ENCODE results near the gene CAPN15.

Gene CAPN15

DNA sequence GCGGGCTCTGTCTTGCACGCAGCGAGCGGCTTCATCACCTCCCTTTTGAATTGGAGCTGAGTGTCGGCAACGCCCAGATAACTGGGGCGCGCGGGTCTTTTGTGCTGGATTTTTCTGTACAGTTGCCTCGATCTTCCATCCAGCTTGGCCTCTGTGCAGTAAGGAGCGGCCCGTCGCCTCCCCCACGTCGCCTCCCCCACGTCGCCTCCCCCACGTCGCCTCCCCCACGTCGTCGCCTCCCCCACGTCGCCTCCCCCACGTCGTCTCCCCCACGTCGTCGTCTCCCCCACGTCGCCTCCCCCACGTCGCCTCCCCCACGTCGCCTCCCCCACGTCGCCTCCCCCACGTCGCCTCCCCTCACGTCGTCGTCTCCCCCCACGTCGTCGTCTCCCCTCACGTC is 17.0 kb downstream of the CAPN15 start:
- DNase-seq (ENCODE audit: low spot score) (no peak), FAIRE-seq (no peak)

DNA sequence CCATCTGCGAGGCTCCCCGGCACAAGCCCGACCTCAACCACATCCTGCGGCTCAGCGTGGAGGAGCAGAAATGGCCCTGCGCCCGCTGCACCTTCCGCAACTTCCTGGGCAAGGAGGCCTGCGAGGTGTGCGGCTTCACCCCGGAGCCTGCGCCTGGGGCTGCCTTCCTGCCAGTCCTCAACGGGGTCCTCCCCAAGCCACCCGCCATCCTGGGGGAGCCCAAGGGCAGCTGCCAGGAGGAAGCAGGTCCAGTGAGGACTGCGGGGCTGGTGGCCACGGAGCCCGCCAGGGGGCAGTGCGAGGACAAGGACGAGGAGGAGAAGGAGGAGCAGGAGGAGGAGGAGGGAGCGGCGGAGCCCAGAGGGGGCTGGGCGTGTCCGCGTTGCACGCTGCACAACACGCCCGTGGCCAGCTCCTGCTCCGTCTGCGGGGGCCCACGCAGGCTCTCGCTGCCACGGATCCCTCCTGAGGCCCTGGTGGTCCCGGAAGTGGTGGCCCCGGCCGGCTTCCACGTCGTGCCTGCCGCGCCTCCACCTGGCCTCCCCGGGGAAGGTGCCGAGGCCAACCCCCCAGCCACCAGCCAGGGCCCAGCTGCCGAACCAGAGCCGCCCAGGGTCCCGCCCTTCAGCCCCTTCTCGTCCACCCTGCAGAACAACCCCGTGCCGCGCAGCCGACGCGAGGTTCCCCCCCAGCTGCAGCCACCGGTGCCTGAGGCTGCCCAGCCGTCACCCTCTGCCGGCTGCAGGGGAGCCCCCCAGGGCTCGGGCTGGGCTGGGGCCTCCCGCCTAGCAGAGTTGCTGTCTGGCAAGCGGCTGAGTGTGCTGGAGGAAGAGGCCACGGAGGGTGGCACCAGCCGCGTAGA is 19.6 kb downstream of the CAPN15 start:
- DNase-seq (ENCODE audit: low spot score) (no peak), FAIRE-seq (no peak)

DNA sequence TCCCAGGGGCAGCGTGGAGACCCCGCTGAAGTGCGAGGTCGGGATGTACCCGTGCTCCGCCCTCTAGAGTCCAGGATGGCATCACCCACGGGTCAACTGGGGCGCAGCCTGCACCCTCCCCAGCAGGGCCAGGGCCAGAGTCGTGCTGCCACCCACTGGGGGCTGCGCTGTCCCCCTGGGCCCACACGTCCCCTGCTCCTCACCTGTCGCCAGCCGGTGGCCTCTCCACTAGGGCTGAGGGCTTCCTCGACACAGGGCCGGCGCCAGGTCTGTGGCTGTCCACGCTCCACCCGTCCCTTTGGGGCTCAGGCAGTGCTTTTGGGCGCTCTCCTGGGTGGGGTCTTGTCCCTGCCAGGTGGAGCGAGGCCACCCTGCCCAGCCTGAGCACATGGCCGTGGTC is 21.1 kb downstream of the CAPN15 start:
- no peak for FAIRE-seq
- DNase-seq (ENCODE audit: low spot score) = no peak

DNA sequence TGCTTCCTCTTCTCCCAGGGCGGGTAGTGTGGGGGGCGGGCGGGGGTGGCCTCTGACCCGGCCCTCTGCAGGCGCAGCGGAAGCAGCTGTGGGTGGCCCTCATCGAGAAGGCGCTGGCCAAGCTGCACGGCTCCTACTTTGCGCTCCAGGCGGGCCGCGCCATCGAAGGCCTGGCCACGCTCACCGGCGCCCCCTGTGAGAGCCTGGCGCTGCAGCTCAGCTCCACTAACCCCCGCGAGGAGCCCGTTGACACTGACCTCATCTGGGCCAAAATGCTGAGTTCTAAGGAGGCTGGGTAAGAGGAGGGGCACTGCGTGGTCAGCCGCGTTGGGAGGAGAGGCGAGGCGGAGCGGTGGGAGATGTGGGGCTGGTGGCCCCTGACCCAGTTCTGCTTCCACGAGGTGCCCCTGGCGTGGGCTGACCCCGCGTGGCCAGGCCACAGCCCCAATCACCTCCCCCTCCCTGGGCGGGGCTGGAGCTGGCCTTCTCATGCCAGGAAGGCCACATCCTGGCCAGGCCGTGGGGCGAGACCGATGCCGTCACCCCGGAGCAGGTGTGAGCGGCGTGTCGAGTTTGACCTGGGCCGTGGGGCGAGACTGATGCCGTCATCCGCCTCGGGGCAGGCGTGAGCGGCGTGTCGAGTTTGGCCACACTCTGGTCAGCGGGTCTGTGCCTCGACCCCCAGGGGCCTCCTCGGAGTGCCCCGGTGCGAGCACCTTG is 22.2 kb downstream of the CAPN15 start:
- FAIRE-seq (no peak), DNase-seq (ENCODE audit: low spot score) (no peak)

DNA sequence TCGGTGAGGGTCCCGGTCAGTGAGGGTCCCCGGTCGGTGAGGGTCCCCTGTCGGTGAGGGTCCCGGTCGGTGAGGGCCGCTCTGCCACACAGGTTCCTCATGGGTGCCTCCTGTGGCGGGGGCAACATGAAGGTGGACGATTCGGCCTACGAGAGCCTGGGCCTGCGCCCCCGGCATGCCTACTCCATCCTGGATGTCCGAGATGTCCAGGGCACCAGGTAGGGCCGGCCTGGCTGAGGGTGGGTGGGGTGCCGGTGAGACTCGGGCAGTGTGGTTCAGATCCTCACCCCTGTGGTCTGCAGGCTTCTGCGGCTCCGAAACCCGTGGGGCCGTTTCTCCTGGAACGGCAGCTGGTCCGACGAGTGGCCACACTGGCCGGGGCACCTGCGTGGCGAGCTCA is 23.7 kb downstream of the CAPN15 start:
- no peak for FAIRE-seq

DNA sequence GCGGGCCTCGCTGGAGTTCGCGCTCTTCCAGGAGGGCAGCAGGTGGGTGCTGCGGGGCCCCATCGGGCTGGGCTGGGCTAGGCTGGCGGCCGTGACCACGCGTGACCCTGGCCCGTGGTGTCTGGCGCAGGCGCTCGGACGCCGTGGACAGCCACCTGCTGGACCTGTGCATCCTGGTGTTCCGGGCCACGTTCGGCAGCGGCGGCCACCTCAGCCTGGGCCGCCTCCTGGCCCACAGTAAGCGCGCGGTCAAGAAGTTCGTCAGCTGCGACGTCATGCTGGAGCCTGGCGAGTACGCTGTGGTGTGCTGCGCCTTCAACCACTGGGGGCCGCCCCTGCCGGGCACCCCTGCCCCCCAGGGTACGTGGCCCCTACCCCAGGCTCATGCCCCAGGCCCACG is 24.7 kb downstream of the CAPN15 start:
- FAIRE-seq = no peak
- DNase-seq (ENCODE audit: low spot score) = no peak

More for the DNA sequence above, 23.7 kb downstream of the CAPN15 start:
- DNase-seq (ENCODE audit: low spot score) = no peak

DNA sequence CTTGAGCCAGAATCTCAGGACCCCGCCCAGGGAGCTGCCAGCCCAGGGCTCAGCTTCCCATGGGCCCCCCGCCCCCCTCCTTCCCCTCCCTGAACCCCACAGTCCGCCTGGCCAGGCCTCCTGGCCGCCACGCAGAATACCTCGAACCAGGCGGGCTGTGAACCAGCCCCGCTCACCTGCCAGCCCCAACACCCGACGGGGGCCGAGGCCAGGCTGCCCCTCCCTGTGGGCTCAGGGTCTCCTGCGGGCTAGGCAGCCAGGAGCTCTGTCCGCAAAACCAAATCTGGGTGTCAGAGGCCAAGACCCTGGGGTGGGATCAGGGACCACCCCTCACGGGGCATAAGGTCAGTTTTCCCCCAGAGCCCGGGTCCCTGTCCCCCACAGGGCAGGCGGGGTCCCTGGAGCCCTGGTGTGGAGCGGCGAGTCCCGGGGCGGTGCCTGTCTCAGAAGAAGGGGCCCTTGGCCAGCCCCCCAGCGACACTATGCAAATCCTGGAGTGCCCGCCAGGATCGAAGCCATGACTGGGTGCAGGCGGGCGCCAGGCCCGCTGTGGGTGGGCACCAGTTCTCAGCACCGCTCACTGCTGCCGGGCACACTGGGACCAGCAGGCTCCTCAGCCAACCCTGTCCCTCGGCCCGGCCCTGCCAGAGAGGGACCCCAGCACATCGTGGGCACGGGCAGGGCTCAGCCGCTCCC is 26.2 kb downstream of the CAPN15 start:
- no peak for FAIRE-seq
- DNase-seq (ENCODE audit: low spot score) = no peak

DNA sequence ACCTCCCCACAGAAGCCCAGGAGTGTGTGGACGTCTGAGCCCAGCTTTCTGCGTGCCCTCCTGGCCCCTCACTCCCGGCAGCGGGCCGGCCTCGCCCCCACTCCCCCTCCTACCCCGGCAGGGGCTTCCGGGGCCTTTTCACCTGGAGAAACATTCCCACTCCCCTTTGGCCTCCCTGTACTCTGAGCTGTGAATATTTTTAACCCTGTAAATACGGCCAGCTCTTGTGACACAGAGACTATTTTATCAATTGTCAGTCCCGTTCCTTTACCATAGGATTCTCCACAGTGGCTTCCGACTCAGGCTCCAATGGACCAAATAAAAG is 26.7 kb downstream of the CAPN15 start:
- FAIRE-seq (no peak), DNase-seq (ENCODE audit: low spot score) (no peak)

DNA sequence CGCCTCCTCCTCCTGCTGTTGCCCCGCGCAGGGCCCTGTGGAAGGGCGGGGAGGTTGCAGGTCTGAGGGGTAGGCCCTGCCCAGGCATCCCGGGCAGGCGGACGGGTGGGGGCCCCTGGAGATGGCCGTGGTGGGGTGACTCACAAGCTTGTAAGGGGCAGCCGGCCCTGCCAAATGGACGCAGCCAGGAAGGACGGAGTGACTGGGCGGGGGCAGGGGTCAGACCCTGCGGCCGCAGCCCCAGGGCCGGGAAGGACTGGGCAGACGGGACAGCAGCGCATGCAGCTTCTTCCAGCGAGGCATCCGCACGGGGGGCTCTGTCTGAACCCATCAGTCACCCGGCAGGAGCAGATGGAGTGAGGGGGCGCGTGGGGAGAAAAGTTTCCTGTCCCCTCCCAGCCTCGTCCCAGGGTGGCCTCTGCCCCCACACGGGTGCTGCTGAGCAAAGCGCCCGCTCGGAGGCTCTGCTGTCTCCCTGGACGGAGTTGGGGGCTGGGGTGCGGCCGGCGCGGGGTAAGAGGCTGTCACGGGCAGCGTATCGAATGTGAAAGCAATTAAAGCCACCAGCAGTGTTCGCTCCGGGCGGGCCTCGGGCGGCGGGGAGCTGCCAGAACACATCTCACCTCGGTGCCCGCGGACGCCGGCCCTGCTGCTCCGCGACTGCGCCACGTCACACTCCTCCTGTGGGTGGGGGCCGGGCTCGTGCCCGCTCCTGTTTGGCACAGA is 27.3 kb downstream of the CAPN15 start:
- FAIRE-seq (no peak), DNase-seq (ENCODE audit: low spot score) (no peak)

DNA sequence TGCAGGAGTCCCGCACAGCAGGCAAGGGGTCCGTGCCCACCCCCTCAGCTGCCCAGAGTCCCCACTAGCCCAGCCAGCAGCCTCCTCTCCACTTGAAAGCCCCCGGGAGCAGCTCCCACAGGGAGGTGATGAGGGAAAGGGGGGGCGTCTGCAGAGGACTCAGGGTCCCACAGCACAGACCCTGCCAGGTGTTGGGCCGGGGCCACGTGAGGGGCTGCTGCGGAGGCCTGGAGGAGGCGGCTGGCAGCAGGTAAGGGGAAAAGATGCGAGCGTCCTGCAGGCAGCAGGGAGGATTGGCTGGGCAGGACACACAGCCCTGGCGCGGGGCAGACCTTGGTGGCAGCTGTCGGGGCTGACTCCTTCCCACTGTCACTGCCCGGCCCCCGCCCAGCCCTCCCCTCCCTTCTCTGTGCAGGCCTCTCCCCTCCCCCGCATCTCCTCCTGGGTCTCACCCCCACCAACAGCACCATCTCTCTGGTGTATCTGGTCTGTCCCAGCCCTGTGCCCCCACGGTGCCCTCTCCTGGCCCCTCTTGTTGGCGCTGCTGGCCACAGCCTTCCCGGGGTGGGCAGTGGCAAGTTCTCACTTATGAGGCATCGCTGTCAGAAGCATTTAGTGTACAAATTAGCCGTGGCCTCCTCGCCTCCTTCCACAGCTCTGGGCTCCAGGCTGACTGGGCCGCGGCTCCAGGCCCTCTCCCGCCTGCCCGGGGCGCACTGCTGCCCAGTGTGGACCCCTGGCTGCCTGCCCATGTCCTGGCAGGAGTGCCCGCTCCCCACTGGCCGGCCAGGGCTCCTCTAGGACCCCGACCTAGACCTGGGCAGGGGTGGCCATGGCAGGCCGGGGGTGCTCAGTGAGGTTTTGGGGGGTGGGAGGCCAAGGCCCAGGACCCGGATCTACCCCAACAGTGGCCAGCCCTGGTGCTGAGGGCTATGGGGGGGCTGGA is 28.3 kb downstream of the CAPN15 start:
- DNase-seq (ENCODE audit: low spot score) = no peak
- FAIRE-seq = no peak

DNA sequence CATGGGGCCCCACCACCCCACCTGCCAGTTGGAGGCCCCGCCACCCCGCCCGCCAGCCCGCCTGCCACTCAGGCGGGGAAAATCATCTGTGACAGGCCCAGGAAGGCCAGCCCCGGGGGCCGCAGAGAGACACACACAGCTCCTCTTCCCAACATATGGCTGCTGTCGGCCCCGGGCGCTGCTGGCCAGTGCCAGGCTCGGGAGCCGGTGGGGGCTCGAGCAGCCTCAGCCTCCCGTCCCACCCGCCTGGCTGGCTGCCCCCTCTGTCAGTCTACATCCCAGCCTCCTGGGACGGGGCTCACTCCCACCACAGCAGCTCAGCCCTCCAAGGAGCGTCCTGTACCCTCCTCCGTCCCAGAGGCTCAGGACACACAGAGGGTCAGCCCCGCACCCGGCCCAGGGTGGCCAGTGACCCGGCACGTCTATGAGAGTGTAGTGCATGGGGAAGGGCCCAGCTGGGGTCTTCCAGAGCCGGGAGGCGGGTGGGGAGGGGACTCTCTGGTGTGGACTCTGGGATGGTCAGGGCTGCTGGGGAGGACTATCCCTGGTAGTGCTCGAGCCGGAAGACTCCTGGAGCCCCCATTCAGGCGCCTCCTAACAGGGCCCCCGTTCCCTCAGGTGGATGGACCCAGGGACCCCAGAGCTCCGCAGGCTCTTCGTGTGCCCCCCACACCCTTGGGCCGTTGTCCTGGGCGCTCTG is 29.1 kb downstream of the CAPN15 start:
- DNase-seq (ENCODE audit: low spot score) (no peak), FAIRE-seq (no peak)

DNA sequence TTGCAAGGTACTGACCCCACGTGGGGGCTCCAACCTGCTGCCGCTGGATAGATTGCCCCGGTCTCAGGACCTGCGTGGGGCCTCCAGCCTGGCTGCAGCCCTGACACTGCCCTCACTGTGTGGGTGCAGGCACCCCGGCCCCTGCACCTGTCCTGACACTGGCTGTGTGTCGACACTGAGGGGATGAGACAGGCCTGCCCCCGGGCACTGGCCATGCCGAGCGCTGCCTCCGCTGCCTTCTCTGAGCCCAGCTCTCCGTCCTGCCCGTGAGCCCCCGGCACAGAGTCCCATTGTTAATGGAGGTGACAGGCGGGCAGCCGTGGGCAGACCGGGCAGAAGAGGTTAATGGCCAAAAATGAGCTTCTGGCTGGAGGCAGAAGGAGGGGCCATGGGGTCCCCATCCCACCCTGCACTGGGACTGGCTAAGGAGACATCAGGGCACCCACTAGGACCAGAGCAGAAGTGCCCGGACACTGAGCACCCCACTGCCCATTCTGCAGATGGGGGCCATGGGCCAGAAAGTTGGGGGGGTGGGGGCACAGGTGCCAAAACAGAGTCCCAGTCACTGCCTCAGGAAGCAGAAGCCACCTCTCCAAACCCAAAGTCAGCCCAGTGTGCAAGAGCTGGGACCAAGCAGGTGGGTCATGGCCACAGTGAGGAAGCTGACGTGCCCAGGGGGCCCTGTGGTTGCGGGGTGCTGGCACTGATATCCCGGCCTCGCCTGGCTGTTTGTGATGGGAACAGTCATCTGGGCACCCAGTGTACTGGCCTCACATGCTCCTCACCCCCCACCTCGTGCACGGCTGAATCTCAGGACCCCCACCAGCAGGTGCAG is 30.2 kb downstream of the CAPN15 start:
- DNase-seq (ENCODE audit: low spot score) = no peak
- no peak for FAIRE-seq

DNA sequence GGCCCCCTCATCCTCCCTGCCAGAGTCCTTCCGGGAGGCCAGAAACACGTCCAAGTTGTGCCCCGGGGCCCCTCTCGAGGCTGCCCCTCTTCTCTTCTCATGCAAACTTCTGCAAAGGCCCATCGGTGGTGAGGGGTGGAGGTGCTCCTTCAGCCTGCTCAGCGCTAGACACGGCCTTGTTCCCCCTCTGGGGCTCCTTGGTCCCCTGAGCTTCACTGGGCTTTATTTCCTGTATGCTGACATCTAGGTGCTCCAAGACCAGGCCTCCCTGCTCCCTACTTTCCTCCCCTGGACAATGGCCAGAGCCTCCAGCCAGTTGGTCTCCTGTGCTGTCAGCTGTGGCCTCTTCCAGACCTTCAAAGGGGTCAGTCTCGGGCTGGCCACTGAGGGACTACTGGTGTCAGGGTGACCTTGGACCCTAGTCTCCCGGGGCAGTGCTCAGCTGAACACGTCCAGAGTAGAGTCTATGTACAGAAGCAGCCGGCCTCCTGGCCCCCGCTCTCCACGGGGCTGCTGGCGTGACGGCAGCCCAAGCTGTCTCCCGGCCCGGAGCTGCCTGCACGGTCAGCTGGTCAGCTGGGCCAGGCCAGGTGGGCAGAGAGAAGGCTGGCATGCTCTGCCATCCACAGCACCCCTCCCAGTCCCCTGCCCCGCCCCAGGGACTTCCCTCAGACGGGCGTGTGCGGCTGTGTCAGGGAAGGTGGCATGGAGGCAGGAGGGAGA is 30.9 kb downstream of the CAPN15 start:
- DNase-seq (ENCODE audit: low spot score) (no peak), FAIRE-seq (no peak)

DNA sequence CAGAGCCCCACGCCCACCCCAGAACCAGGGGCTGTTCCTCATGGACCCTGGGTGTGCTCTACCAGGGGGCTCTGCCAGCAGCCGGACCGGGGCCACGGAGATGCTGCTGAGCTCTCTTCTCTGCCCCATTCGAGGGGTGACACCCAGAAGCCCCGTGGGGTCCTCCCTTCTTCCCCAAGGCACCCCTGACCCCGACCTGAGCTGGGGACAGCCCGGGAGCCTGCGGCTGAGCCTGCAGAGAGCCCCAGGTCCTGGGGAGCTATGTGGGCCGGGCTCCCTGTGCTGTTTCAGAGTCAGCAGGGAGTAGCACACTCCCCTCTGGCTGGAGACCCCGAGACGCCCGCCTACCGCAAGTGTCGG is 31.5 kb downstream of the CAPN15 start:
- DNase-seq (ENCODE audit: low spot score) (no peak), FAIRE-seq (no peak)

DNA sequence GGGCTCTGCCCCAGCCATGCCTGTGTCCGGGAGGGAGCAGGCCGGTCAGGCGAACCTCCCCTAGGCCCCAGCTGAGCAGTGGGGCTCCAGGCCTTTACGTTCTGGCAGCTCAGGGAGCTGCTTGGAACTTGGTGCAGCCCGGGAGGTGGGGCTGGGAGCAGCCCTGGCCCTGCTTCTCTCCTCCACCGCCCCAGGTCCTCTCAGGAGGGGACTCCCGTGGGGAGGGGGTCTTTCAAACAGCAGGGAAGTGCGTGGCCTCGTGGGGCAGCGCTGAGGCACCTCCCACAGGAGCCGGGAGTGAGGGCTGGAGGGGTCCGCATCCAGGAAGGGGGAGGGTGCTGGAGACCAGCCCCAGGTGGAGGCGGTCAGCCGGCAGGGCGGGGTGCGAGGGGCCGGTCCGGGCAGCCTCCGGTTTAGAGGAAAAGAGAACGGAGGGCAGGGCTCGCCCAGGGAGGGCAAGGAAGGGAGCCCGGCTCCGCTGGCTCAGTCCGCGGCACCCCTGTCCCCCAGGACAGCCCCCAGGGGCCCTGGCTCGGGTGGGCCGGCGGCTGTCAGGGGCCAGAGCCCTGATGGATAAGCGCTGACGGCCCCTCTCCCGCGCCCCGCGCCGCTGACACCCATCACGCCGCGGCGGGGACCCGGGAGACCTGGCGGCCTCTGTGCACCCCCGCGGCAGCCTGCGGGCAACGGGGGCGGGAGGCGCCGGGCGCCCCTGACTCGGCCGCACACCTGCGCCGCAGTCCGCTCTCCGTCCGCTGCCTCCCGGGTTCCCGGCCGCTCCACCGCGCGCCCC is 32.1 kb downstream of the CAPN15 start:
- DNase-seq (ENCODE audit: low spot score) = no peak
- no peak for FAIRE-seq

DNA sequence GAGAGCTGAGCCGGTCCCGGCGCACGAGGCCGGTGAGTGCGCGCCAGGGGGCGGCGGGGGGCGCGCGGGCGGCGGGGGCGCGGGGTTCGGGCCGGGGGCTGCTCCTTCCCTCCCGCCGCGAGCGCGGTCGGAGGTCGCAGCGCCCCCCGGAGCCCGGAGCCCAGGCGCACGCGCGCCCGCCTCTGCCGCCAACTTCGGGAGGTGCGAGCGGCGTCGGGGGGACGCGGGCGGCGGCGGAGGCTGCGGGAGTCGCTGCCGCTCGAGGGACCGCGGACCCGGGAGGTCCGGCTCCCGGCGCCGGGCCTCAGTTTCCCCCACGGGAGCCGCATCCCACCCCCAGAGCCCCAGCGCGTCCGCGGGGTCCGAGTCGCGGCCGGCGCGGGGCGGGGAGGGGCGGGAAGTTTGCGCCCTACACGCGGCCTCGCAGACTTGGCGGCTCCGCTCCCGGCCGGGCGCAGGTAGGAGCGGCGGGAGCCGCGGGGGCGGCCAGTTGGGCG is 32.7 kb downstream of the CAPN15 start, which contains the start of gene PRR35:
PRR35 (plus strand) TSS at position 191 of the 497 bp plus-strand sequence. CDS start 2,901 bp downstream, outside the sequence.
- DNase-seq (ENCODE audit: low spot score) = no peak
- FAIRE-seq = no peak

DNA sequence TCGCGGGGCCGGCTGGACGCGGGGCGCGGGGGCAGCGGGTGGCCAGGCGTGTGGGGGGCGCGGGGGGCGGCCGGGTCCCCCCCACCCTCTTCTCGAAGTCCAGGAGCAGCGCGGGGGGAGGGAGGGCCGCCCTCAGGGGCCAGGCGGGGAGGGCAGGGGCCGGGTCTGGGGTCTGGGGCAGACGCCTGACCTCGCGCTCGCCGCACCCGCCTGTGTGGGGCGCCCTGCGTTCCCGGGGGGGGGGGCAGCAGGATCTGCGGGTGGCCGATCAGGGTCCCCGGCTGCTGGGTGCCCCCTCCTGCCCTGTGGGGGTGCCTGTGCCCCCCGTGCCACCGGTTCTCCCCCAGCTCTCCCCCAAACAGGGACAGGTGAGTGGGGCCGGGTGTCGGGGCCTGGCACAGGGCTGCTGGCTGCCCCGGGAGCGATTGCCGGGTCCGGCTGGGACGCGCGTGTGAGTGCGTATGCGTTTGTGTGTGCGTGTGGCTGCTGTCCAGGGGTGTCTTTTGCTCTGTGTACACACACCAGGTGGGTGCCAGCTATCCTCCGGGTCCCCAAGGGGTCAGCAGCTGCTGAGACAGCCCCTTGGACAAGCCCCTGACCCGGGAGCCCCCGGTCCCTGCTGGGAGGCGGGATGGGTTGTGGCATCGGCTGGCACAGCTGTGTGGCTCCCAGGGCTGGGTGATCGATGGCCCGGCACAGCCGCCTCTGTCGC is 33.3 kb downstream of the CAPN15 start:
- FAIRE-seq (no peak), DNase-seq (ENCODE audit: low spot score) (no peak)

Data from RCC 7860 (cell line).